Measurements from ENCODE around the gene HSPA1B. TPM values are rescaled to one million over a fixed set of nuclear protein-coding genes. Genes with fewer than 3 reads are reported as not detected.
"Not testable (repeated sequence)": the region's sequence is repeated elsewhere in the genome, so short reads cannot be mapped to it uniquely, and the experiment has no call there.

The HSPA1B gene
- total RNA-seq, 2 experiments from 2014 or later, result 54.6 to 61.1 TPM

DNA sequence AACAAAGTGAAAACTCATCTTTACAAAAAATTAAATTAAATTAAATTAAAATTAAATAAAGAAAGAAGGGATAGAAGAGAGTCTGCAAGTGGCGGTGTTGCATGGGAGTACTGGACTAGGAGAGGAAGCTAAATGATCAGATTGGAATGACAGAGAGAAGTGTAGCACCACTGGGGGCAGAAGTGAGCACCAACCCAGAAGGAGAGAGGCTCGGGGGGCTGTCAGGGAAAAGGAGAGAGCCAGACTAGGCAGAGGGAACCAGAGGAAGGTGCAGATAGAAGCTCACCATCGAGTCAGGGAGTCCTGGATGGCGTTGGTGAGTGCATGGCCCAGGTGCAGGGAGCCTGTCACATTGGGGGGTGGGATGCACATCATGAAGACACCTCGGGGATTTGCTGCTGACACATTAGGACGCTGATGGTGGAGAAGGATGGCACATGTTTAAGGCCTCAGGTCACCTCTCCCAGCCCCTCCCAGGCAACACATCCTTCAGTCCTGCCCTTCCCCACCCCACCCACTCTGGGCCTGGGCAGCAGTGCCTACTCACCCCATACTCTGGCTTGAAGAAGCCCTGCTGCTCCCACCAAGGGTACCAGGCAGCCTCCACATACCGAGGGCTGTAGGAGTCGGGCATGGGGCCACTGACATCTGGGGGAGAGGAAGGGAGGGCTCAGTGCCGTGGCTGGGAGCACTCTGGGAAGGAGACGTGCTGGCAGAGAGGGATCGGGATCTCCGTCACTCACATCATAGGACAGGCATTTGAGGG, 36.0 kb upstream of the HSPA1B start:
- DNase-seq, result peak; percentile 64
- Mint-ChIP-seq H3K27ac (no peak overlapping the region), H3K4me3 (no peak overlapping the region), H3K36me3 (ENCODE audit: low read depth) (peaks cover 46% of the 10 kb centered on the region), H3K4me1 (peaks cover 34% of the 10 kb centered on the region), H3K9me3 (ENCODE audit: low read depth) (no peaks in the 10 kb centered on the region), H3K27me3 (no peaks in the 10 kb centered on the region)
- POLR2A ChIA-PET, result no interaction called here
- no peak for ATAC-seq
- CTCF ChIA-PET, result interaction anchor here (0.5 to 2.5 kb wide), 21 partner anchors 9 to 245 kb away, joined by 3 to 15 read pairs (median 3); partner anchors contain the start of genes CLIC1, LSM2, MSH5 and VWA7
- intact Hi-C loops (cut with DNase I, micrococcal nuclease), result no loop called here

DNA sequence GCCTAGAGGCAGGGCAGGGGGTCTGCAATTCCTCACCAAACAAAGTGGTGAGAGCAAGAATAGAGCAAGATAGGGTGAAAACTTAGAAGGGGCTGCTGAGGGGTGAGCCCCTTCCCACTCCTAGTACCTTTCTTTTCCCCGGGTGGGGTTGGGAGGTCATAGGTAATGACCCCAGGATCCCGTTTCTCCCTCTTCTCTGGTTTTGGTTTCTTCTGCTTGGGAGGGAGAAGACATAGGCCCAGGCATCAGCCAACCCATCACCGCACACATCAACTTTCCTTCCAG, 35.5 kb upstream of the HSPA1B start:
- Mint-ChIP-seq H3K27me3 (no peaks in the 10 kb centered on the region), H3K36me3 (ENCODE audit: low read depth) (peaks cover 44% of the 10 kb centered on the region), H3K4me1 (peaks cover 38% of the 10 kb centered on the region), H3K4me3 (no peak overlapping the region), H3K27ac (no peak overlapping the region), H3K9me3 (ENCODE audit: low read depth) (no peaks in the 10 kb centered on the region)
- intact Hi-C loops (cut with DNase I, micrococcal nuclease), result no loop called here
- POLR2A ChIA-PET, result no interaction called here
- no peak for ATAC-seq
- CTCF ChIA-PET, result interaction anchor here (0.7 to 1.8 kb wide), 4 partner anchors 53 to 245 kb away, joined by 3 to 15 read pairs (median 3); partner anchors contain the start of gene MSH5
- no peak for DNase-seq

DNA sequence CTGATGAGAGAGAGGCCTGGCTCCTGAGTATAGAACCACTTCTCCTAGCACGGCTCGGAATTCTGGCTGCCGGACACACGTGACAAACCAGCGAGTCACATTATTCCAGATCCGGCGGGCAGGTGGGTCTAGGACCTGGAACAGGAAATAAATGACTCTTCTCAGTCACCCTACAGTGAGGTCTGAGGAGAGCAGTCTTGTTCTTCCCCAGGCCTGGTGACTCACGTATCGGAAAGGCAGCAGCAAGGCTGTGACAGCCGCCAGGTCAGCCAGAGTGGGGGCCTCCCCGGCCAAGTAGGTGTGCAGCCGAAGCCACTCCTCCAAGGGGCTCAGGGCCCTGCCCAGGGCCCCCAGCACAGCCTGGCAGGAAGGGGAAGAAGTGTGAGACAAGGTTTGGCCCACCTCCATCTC, 34.8 kb upstream of the HSPA1B start:
- H3K36me3 Mint-ChIP-seq (ENCODE audit: low read depth), result peaks cover 49% of the 10 kb centered on the region
- H3K4me1 Mint-ChIP-seq, result peaks cover 45% of the 10 kb centered on the region
- ChIA-PET POLR2A (no interaction called here), CTCF (no interaction called here)
- DNase-seq, result peak; percentile 51
- intact Hi-C loops (cut with DNase I, micrococcal nuclease), result no loop called here
- H3K27ac Mint-ChIP-seq, result peak overlapping the region; percentile 72
- H3K27me3 Mint-ChIP-seq, result no peaks in the 10 kb centered on the region
- ATAC-seq, result peak; percentile 8
- H3K4me3 Mint-ChIP-seq, result no peak overlapping the region
- no peaks in the 10 kb centered on the region for H3K9me3 Mint-ChIP-seq (ENCODE audit: low read depth)

DNA sequence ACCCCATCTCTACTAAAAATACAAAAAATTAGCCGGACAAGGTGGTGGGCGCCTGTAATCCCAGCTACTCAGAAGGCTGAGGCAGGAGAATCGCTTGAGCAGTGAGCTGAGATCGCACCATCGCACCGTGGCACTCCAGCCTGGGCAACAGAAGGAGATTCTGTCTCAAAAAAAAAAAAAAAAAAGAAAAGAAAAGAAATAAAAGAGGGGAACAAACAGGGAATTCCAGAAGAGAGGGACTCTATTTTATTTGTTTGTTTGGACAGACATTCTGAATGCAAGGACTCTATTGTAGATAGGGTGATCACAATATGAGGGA, 33.7 kb upstream of the HSPA1B start:
- intact Hi-C loops (cut with DNase I, micrococcal nuclease), result loop anchor here in 1 of 2 experiments (2.0 kb wide), 1 partner anchor 55 kb away; no protein-coding TSS in a partner anchor

DNA sequence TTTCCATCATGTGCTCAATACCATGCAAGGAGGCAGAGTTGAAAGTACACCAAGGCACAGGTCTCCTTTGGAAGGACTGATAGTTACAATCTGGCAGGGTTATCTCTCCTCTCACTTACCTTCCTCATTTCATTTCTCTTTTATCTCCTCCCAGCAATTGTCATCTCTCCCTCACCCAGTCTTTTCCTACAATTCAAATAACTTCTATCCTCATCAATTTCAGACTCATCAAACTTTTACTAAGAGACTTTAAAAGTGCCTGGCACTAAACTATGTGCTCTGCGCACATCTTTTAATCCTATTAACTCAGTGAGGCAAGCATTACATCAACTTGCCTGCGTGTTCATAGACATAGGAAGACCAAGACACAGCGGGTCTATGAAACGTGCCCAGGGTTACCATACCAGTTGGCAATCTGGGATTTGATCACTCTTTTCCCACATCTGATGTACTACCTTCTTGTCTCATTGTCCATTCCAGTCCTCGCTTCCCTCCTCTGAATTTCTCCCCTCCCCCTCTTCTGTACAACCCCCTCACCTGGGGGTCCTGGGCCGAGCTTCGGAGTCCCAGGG, 33.2 kb upstream of the HSPA1B start:
- no peaks in the 10 kb centered on the region for H3K9me3 Mint-ChIP-seq (ENCODE audit: low read depth)
- CTCF ChIA-PET, result interaction anchor here (1.3 to 1.8 kb wide), 4 partner anchors 20 to 56 kb away, joined by 5 to 8 read pairs (median 6); no protein-coding TSS in a partner anchor
- peak overlapping the region; percentile 83 for H3K27ac Mint-ChIP-seq
- ATAC-seq (no peak), DNase-seq (no peak)
- H3K36me3 Mint-ChIP-seq (ENCODE audit: low read depth), result peaks cover 44% of the 10 kb centered on the region
- POLR2A ChIA-PET, result interaction anchor here (0.5 to 0.7 kb wide), 2 partner anchors 13 to 124 kb away, joined by 3 to 7 read pairs; partner anchors contain the start of genes LSM2 and LY6G5B
- intact Hi-C loops (cut with DNase I, micrococcal nuclease), result loop anchor here in 1 of 2 experiments (2.0 kb wide), 1 partner anchor 56 kb away; no protein-coding TSS in a partner anchor
- H3K4me3 Mint-ChIP-seq, result peak overlapping the region; percentile 95
- H3K4me1 Mint-ChIP-seq, result peaks cover 49% of the 10 kb centered on the region
- no peaks in the 10 kb centered on the region for H3K27me3 Mint-ChIP-seq

More for the DNA sequence above, 33.7 kb upstream of the HSPA1B start:
- not testable (repeated sequence) for H3K9me3 Mint-ChIP-seq (ENCODE audit: low read depth); DNase-seq; ATAC-seq; H3K27me3 Mint-ChIP-seq
- ChIA-PET POLR2A (interaction anchor here (0.7 kb wide), 1 partner anchor 12 kb away, joined by 9 read pairs; no protein-coding TSS in a partner anchor), CTCF (interaction anchor here (1.3 kb wide), 1 partner anchor 56 kb away, joined by 5 read pairs; no protein-coding TSS in a partner anchor)
- peaks cover 48% of the 10 kb centered on the region for H3K36me3 Mint-ChIP-seq (ENCODE audit: low read depth)
- H3K27ac Mint-ChIP-seq, result peak overlapping the region; percentile 83
- peak overlapping the region; percentile 95 for H3K4me3 Mint-ChIP-seq
- peaks cover 51% of the 10 kb centered on the region for H3K4me1 Mint-ChIP-seq

DNA sequence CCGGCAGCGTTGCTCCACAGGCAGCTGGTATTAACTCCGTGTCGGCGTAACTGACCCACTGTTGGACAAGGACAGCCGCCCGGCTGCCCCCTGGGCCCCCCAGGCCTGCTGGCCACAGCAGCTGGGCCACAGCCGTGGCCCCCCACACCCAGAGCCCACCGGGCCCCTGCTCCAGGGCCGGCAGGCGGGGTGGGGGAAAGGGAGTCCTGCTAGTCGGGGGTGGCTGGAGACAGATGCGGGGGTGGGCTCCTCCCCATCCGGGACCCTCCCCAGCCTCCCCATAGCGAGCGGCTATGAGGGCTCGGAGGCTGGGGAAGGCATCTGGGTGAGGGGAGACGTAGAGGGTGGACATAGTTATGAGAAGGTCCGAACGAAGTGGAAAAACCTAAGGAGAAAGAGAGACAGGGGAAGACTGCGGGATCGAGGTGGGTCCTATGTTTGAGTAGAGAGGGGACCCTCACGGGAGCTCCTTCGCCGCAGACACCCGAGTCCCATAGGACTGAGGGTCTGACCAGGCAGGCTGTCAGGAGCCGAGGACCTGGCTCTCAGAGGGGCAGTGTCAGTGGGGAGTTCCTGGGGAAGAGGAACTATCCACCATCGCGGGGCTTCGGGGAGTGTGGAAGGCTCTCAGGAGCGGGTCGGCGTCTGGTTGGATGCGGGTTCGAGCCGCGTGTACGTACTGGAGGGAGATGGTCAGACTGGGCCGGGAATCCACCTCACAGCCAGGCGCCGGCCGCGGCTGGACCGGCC, 32.5 kb upstream of the HSPA1B start:
- peak; percentile 32 for ATAC-seq
- H3K36me3 Mint-ChIP-seq (ENCODE audit: low read depth), result peaks cover 40% of the 10 kb centered on the region
- intact Hi-C loops (cut with DNase I, micrococcal nuclease), result loop anchor here (1.0 to 2.0 kb wide), 10 partner anchors 11 to 143 kb away; partner anchors contain the start of genes ABHD16A (in 1 of the 2), BAG6 (in 1 of the 2), DDAH2 (in 1 of the 2) and HSPA1B (in 1 of the 2)
- ChIA-PET POLR2A (interaction anchor here (0.5 to 1.0 kb wide), 4 partner anchors 12 to 148 kb away, joined by 3 to 7 read pairs (median 3); partner anchors contain the start of genes BAG6, LSM2 and LY6G5B), CTCF (interaction anchor here (0.7 to 2.1 kb wide), 8 partner anchors 11 to 57 kb away, joined by 3 to 15 read pairs (median 6); partner anchors contain the start of gene LSM2)
- H3K4me1 Mint-ChIP-seq, result peaks cover 49% of the 10 kb centered on the region
- no peaks in the 10 kb centered on the region for H3K27me3 Mint-ChIP-seq
- H3K9me3 Mint-ChIP-seq (ENCODE audit: low read depth), result no peaks in the 10 kb centered on the region
- DNase-seq, result no peak
- H3K27ac Mint-ChIP-seq, result peak overlapping the region; percentile 95
- peak overlapping the region; percentile 95 for H3K4me3 Mint-ChIP-seq

DNA sequence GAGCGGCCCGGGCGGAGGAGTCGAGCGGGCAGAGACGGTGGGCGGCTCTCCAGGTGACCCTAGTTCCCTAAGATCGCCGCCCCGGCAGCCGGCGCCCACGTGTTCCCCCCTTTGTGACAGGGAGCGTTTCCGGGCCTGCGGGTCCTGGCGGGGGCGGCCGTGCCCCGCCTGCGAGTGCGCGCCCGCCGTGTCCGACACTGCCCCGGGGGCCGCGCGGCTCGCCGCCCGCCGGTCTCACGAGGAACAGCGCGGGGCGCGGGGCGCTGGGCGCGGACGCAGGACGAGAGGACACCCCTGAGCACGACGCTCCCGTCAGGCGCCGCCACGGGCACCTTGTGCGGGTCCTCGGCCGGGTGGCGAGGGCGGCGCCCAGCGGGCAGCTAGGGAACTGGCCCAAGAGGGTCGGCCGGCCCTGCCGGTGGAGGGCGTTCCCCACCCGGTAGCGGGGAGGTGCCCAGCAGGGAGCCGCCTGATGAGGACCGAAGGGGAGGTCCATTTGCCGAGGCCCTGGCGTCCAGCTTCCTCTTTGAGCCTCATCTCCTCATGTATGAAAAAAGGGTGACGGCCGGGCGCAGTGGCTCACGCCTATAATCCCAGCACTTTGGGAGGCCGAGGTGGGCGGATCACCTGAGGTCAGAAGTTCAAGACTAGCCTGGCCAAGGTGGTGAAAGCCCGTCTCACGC, 31.8 kb upstream of the HSPA1B start, which contains the start of gene VARS1:
Gene VARS1, minus strand, starts transcription at position 137 of the 683 bp plus-strand sequence. CDS start 535 bp downstream, outside the sequence.
- intact Hi-C loops (cut with DNase I, micrococcal nuclease), result loop anchor here (1.0 to 2.0 kb wide), 11 partner anchors 11 to 143 kb away; partner anchors contain the start of genes ABHD16A (in 1 of the 2), BAG6 (in 1 of the 2), DDAH2 (in 1 of the 2) and HSPA1B (in 1 of the 2)
- peak within 1 kb of the TSS; percentile 95 for H3K4me3 Mint-ChIP-seq
- H3K27me3 Mint-ChIP-seq, result no peaks in the 10 kb centered on the region
- peaks cover 47% of the 10 kb centered on the region for H3K4me1 Mint-ChIP-seq
- H3K27ac Mint-ChIP-seq, result peak within 1 kb of the TSS; percentile 95
- CTCF ChIA-PET, result interaction anchor here (0.6 to 2.1 kb wide), 12 partner anchors 10 to 136 kb away, joined by 3 to 15 read pairs (median 5); partner anchors contain the start of genes HSPA1B and LSM2
- H3K36me3 Mint-ChIP-seq (ENCODE audit: low read depth), result peaks cover 35% of the 10 kb centered on the region
- POLR2A ChIA-PET, result interaction anchor here (0.6 to 1.0 kb wide), 6 partner anchors 11 to 179 kb away, joined by 3 to 4 read pairs (median 3); partner anchors contain the start of genes BAG6 and LSM2
- H3K9me3 Mint-ChIP-seq (ENCODE audit: low read depth), result no peaks in the 10 kb centered on the region
- DNase-seq (peak; percentile 92), ATAC-seq (peak; percentile 82)

DNA sequence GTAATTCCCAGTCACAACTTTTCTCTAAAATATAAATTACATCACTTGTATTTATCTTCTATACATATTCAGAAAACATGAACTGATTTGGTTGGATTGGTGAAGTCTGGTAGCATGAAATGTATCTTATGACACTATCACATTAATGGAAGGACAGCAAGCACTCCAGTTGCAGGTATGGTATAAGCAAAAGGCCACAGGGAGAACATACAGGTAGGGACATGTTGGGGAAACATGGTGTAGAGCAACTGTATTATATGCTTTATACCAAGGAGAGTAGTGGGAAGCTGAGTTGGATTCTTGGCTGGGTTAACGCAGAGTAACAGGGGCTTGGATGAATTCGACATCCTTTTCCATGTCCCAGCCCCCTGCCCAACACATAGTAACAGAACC, 30.5 kb upstream of the HSPA1B start:
- DNase-seq (no peak), ATAC-seq (no peak)
- Mint-ChIP-seq H3K36me3 (ENCODE audit: low read depth) (peaks cover 31% of the 10 kb centered on the region), H3K27me3 (no peaks in the 10 kb centered on the region), H3K9me3 (ENCODE audit: low read depth) (no peaks in the 10 kb centered on the region), H3K4me1 (peaks cover 43% of the 10 kb centered on the region), H3K27ac (peak overlapping the region; percentile 40), H3K4me3 (no peak overlapping the region)
- ChIA-PET CTCF (interaction anchor here (1.2 to 2.1 kb wide), 5 partner anchors 9 to 31 kb away, joined by 5 to 15 read pairs (median 6); partner anchors contain the start of genes HSPA1B and LSM2), POLR2A (interaction anchor here (0.6 kb wide), 2 partner anchors 34 to 178 kb away, joined by 3 to 5 read pairs; no protein-coding TSS in a partner anchor)
- intact Hi-C loops (cut with DNase I, micrococcal nuclease), result loop anchor here (1.0 to 2.0 kb wide), 2 partner anchors 9 to 16 kb away; partner anchors contain the start of gene LSM2 (in 1 of the 2)

DNA sequence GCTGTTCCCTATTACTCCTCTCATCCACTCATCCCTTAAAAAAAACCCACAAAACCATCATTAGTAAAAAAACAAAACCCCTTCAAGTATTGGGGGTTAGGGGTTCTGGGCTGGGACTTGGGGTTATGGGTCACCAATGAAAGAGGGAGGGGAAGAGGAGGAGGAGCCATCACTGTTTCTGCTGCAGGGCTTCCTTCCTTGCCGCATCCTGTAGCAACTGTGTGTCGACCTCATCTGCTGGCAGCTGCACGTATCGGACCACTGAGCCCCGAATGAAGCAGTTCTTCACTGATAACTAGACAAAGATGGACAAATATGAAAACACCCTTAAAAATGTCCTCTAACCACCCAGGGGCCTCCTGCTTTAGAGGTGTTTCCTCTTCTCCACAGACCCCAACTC, 29.9 kb upstream of the HSPA1B start:
- H3K4me3 Mint-ChIP-seq, result no peak overlapping the region
- ChIA-PET POLR2A (interaction anchor here (0.5 to 0.6 kb wide), 2 partner anchors 33 to 211 kb away, joined by 3 to 5 read pairs; no protein-coding TSS in a partner anchor), CTCF (interaction anchor here (1.6 kb wide), 1 partner anchor 32 kb away, joined by 4 read pairs; no protein-coding TSS in a partner anchor)
- H3K9me3 Mint-ChIP-seq (ENCODE audit: low read depth), result no peaks in the 10 kb centered on the region
- peaks cover 38% of the 10 kb centered on the region for H3K4me1 Mint-ChIP-seq
- H3K36me3 Mint-ChIP-seq (ENCODE audit: low read depth), result peaks cover 31% of the 10 kb centered on the region
- peak; percentile 51 for DNase-seq
- H3K27ac Mint-ChIP-seq, result peak overlapping the region; percentile 86
- H3K27me3 Mint-ChIP-seq, result no peaks in the 10 kb centered on the region
- intact Hi-C loops (cut with DNase I, micrococcal nuclease), result loop anchor here (1.0 to 2.0 kb wide), 2 partner anchors 9 to 15 kb away; partner anchors contain the start of gene LSM2 (in 1 of the 2)
- ATAC-seq, result peak; percentile 17

DNA sequence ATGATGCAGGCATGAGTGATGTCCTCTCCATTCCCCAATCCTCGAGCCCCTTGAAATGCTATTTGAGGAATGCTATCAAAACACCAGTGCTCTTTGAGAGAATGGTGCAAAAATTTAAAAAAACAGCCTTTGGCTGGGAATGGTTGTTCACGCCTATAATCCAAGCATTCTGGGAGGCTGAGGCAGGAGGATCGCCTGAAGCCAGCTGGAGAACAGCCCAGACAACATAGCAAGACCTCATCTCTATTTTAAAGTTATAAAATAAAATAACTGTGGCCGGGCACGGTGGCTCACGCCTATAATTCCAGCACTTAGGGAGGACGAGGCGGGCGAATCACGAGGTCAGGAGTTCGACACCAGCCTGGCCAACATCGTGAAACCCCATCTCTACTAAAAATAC, 27.8 kb upstream of the HSPA1B start:
- H3K36me3 Mint-ChIP-seq (ENCODE audit: low read depth), result peaks cover 25% of the 10 kb centered on the region

More for the DNA sequence above, 27.8 kb upstream of the HSPA1B start:
- ATAC-seq (no peak), DNase-seq (no peak)
- POLR2A ChIA-PET, result no interaction called here
- intact Hi-C loops (cut with DNase I, micrococcal nuclease), result loop anchor here in 1 of 2 experiments (10.0 kb wide), 1 partner anchor 1475 kb away; the partner anchor contains the start of gene TRIM39
- Mint-ChIP-seq H3K27me3 (no peaks in the 10 kb centered on the region), H3K4me3 (no peak overlapping the region), H3K27ac (no peak overlapping the region), H3K9me3 (ENCODE audit: low read depth) (no peaks in the 10 kb centered on the region), H3K4me1 (peaks cover 30% of the 10 kb centered on the region)
- CTCF ChIA-PET, result interaction anchor here (0.6 to 1.5 kb wide), 5 partner anchors 8 to 138 kb away, joined by 3 to 4 read pairs (median 4); no protein-coding TSS in a partner anchor
